ENCODE results near the gene PDGFD. TPM values are rescaled to one million over a fixed set of nuclear protein-coding genes. Genes with fewer than 3 reads are reported as not detected.

Gene PDGFD
- total and polyA plus RNA-seq, 2 donors (not counting 1 experiment from before 2014, with no cell fraction given) = 0.07 to 0.71 TPM

DNA sequence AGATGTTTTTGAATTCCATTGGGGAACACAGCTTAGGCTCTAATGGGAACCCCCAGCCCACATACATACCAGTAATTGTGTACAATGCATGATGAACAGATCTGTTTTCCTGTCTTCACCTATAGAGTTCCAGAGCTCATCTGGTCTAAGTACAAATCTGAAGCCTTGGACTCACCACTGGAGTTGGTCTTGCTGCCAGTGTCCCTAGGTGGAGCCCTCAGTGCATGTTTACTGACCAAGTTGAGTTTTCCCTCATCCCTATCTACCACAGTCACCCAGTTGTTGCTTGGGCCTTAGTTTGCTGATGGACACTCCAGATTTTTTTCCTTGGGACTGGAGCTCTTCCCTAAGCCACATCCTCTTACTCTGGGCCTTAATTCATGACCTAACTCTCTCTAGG lies 286.7 kb downstream of the PDGFD start:
- Histone ChIP-seq H3K9ac (ENCODE audit: low read length) (no peak overlapping the region), H3K79me2 (ENCODE audit: control insufficient read depth, insufficient read depth, low read length) (no peaks in the 10 kb centered on the region), H4K20me1 (ENCODE audit: control insufficient read depth, insufficient read depth, low read length, poor library complexity, severe bottlenecking) (no peaks in the 10 kb centered on the region), H3K9me3 (ENCODE audit: control extremely low read depth in 1 of 3, control insufficient read depth in 2 of 3, insufficient read depth in 1 of 3, low read length in 2 of 3) (no peaks in the 10 kb centered on the region), H3K4me2 (replicated peaks; ENCODE audit: low read depth, low read length, poor library complexity, severe bottlenecking) (no peak overlapping the region), H3K4me3 (ENCODE audit: control extremely low read depth in 1 of 5, extremely low read depth in 1 of 5, insufficient read depth in 1 of 5, low read depth in 2 of 5, low read length in 4 of 5) (no peak overlapping the region), H3K4me1 (ENCODE audit: control insufficient read depth in 2 of 2, insufficient read depth in 2 of 2, low read length in 2 of 2) (peaks cover 4 to 8% of the 10 kb centered on the region in 2 donors), H2AFZ (ENCODE audit: insufficient read depth, low read depth, low read length, poor library complexity, severe bottlenecking) (no peak overlapping the region), H3K27me3 (replicated peaks in 1 of 4; ENCODE audit: control extremely low read depth in 1 of 4, control insufficient read depth in 3 of 4, insufficient read depth in 4 of 4, low read length in 3 of 4) (peaks cover 0 to 2% (median 0%) of the 10 kb centered on the region in 4 experiments), H3K36me3 (replicated peaks in 1 of 2; ENCODE audit: control extremely low read depth in 1 of 2, control insufficient read depth in 1 of 2, extremely low read depth in 1 of 2, insufficient read depth in 2 of 2, low read length in 1 of 2) (no peaks in the 10 kb centered on the region), H3K27ac (ENCODE audit: low read length in 2 of 2) (no peak overlapping the region)
- TF ChIP-seq EZH2 (IDR thresholded peaks at IDR 0.05; ENCODE audit: borderline replicate concordance, insufficient read depth, low read depth, low read length, poor library complexity, severe bottlenecking) = no peak
- TF ChIP-seq, protein P1, sequence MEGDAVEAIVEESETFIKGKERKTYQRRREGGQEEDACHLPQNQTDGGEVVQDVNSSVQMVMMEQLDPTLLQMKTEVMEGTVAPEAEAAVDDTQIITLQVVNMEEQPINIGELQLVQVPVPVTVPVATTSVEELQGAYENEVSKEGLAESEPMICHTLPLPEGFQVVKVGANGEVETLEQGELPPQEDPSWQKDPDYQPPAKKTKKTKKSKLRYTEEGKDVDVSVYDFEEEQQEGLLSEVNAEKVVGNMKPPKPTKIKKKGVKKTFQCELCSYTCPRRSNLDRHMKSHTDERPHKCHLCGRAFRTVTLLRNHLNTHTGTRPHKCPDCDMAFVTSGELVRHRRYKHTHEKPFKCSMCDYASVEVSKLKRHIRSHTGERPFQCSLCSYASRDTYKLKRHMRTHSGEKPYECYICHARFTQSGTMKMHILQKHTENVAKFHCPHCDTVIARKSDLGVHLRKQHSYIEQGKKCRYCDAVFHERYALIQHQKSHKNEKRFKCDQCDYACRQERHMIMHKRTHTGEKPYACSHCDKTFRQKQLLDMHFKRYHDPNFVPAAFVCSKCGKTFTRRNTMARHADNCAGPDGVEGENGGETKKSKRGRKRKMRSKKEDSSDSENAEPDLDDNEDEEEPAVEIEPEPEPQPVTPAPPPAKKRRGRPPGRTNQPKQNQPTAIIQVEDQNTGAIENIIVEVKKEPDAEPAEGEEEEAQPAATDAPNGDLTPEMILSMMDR (IDR thresholded peaks at IDR 0.05) = no peak
- Mint-ChIP-seq H3K4me3 (no peak overlapping the region), H3K9me3 (ENCODE audit: insufficient read depth) (no peaks in the 10 kb centered on the region), H3K27ac (no peak overlapping the region), H3K27me3 (peaks cover 6% of the 10 kb centered on the region), H3K4me1 (peaks cover 11% of the 10 kb centered on the region)
- no peak for ATAC-seq (ENCODE audit: low read depth)
- ChIA-PET CTCF (no interaction called here), POLR2A (no interaction called here)
- DNase-seq = no peak
- intact Hi-C loops (cut with micrococcal nuclease) = no loop called here

DNA sequence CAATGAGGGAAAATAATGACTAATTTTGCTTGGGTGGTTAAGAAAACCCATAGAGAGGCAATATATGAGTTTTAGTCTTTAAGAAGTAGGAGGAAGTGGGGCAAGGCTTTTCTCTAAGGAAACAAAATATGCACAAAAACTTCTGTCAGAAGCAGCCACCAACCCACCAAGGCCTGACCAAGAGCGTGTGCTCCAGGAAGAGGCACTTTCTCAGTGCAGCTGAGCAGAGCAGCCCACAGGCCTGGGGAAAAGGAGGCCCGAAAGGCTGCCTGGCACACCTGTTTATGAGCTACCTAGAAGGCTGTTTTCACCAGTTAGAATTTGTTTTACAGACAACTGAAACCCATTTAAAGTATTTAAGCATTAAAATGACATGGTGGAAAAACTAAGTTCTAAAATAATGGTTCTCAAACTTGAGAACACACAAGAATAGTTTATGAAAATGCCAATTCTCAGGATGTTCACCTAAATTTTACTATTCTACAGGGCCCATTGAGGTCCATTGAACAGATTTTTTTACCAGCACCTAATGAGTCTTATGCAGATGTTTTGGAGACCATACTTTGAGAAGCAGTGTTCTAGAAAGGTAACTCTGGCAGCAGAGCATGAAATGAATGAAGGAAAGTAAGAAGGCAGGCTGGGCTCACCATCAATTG lies 288.0 kb downstream of the PDGFD start:
- peaks cover 0 to 2% (median 0%) of the 10 kb centered on the region in 4 experiments for H3K27me3 ChIP-seq (replicated peaks in 1 of 4; ENCODE audit: control extremely low read depth in 1 of 4, control insufficient read depth in 3 of 4, insufficient read depth in 4 of 4, low read length in 3 of 4)
- Mint-ChIP-seq H3K9me3 (ENCODE audit: insufficient read depth) (no peaks in the 10 kb centered on the region), H3K4me1 (peaks cover 11% of the 10 kb centered on the region), H3K27me3 (peaks cover 12% of the 10 kb centered on the region), H3K4me3 (no peak overlapping the region), H3K27ac (no peak overlapping the region)
- H3K36me3 ChIP-seq (replicated peaks in 1 of 2; ENCODE audit: control extremely low read depth in 1 of 2, control insufficient read depth in 1 of 2, extremely low read depth in 1 of 2, insufficient read depth in 2 of 2, low read length in 1 of 2) = no peaks in the 10 kb centered on the region
- no peak overlapping the region for H3K27ac ChIP-seq (ENCODE audit: low read length in 2 of 2)
- intact Hi-C loops (cut with micrococcal nuclease) = no loop called here
- ChIA-PET POLR2A (no interaction called here), CTCF (no interaction called here)
- peak; percentile 28 for ATAC-seq (ENCODE audit: low read depth)
- TF ChIP-seq, protein P1 (IDR thresholded peaks at IDR 0.05) = no peak
- no peak for TF ChIP-seq EZH2 (IDR thresholded peaks at IDR 0.05; ENCODE audit: borderline replicate concordance, insufficient read depth, low read depth, low read length, poor library complexity, severe bottlenecking)
- peaks cover 4 to 8% of the 10 kb centered on the region in 2 donors for H3K4me1 ChIP-seq (ENCODE audit: control insufficient read depth in 2 of 2, insufficient read depth in 2 of 2, low read length in 2 of 2)
- no peak overlapping the region for H2AFZ ChIP-seq (ENCODE audit: insufficient read depth, low read depth, low read length, poor library complexity, severe bottlenecking)
- H3K9ac ChIP-seq (ENCODE audit: low read length) = no peak overlapping the region
- no peaks in the 10 kb centered on the region for H3K79me2 ChIP-seq (ENCODE audit: control insufficient read depth, insufficient read depth, low read length)
- no peaks in the 10 kb centered on the region for H4K20me1 ChIP-seq (ENCODE audit: control insufficient read depth, insufficient read depth, low read length, poor library complexity, severe bottlenecking)
- no peak for DNase-seq
- no peak overlapping the region for H3K4me3 ChIP-seq (ENCODE audit: control extremely low read depth in 1 of 5, extremely low read depth in 1 of 5, insufficient read depth in 1 of 5, low read depth in 2 of 5, low read length in 4 of 5)
- H3K4me2 ChIP-seq (replicated peaks; ENCODE audit: low read depth, low read length, poor library complexity, severe bottlenecking) = no peak overlapping the region
- WGBS (ENCODE audit: insufficient coverage) = 0% methylated on average over 1 of the region's 2 CpGs
- H3K9me3 ChIP-seq (ENCODE audit: control extremely low read depth in 1 of 3, control insufficient read depth in 2 of 3, insufficient read depth in 1 of 3, low read length in 2 of 3) = no peaks in the 10 kb centered on the region

All from B cell (primary cell).